ENCODE data around the gene PTPN6.

DNA sequence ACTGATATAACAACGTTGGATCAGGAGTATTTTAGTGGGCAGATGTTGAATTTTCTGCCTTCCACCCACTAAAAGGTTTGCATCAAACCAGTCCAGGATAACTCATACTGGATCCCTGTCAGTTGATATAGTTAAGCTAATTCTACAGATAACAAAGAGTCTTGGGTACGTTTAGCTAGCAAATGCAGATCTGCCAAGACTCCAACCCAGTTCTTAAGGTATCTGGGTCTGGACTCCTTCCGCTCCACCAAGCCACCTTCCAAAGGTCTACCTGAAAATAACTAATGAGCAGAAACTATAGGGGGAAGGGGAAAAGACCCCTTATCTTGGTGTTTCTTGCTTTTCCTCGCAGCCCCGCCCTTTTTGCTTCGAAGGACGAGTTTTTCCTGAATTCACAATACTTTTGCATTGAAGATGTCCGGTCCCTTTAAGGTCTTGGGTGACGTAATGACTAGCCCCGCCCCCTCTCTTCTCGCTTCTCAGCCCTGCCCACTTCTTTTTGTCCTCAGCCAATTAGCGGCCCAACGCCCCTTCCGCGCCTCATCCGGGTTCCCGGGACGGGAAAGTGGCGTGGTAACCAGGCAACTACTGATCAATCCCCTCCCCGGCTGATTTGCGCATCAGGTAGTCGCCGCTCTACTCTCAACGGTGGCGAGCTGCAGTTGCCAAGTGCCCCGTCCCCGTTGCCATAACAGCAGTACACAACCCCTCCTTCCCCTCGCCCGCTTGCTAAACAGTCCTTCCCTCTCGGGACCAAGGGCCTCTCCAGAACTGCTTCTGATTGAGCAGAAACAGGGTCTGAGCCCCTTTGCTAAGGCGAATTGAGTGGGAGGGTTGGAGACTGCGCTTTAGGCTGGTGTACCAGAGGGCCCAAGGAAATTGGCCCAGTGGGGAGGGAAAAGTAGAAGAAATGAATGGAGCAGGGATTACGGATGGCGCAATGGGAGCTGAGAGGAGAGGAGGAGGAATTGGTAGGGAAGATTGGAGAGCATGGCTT is 46.6 kb upstream of the PTPN6 start, which contains the start of gene LRRC23:
- TF ChIP-seq POLR2A (IDR thresholded peaks at IDR 0.05; ENCODE audit: low read length) (peak; percentile 71), GATA1 (IDR thresholded peaks at IDR 0.05; ENCODE audit: low read depth, low read length) (no peak)

Data from erythroblast (primary cell).